T1000 (cell line): Measurements from ENCODE around the gene SLC24A5.

Experiments
- DNase-seq: peaks from one replicate; lab custom pipeline; 2025; ENCODE audit warnings: mixed read lengths; lab: John Stamatoyannopoulos, UW

SLC24A5 gene

DNA sequence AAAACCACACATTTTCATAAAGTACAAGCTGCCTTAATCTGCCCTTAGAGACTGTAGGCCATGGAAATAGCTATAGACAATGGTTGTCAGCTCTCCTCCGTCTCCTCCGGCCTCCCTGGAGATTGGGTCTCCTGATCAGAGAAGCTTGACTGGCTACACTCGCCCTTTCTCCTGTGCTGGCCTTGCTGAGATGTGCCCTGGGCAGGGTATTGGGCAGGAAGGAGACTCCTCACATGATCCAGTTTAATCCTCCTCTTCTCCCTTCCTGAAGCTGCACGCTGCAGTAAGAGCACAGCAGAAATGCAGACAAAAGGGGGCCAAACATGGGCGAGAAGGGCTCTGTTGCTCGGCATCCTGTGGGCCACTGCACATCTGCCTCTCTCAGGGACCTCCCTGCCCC is at the start of gene SLC24A5:
Gene SLC24A5 (plus strand): TSS at position 246 of the 400 bp plus-strand sequence. CDS start 55 bp downstream, at position 301.
- DNase-seq = no peak

DNA sequence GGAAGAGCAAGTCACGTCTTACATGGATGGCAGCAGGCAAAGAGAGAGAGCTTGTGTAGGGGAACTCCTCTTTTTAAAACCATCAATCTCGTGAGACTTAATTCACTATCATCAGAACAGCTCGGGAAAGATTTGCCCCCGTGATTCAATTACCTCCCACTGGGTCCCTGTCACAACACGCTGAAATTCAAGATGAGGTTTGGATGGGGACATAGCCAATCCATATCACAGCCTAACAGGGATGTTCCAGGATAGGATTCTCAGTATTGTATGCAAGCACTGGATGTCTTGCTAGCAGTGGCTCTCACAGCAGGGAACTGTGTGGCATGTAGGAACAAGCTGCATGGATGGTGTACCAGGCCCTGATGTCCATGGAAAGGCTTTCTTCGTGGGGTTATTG is 47.8 kb upstream of the SLC24A5 start:
- DNase-seq = no peak

DNA sequence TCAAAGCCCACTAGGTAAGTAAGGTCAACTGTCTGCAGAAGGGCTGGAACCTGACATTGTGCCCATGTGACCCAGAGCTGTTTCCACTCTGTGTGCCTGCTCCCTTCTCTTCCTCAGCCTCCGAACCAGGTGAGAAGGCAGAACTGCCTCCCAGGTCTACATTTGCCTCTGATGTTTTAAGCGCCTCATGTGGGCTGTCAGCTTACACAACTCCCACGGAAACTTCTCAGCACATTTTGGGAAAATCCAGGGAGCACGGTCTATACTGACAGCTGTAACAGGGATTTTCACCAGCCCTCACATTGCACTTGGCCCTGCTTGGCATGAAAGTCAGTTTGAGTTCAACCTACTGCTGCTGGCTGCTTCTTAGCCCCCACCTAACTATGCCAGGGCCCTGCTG is 46.9 kb upstream of the SLC24A5 start:
- no peak for DNase-seq

DNA sequence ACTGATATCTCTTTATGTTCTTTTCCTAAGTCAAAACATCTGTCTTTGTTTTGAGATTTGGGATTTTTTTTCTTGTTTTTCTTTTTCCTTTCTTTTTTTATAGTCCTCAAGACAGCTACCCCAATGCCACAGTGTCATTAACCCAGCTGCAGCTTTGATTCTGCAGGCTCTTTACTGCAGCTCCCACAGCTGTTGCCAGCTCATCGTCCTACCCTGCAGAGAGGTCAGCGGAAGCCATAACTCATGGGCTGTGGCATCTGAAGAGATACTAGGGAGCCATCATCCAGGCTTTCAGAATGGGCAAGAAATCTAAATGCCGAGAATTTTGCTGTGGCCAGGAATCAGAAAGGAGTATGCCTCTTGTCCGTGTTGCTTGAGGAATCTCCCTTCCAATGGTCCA is 44.3 kb upstream of the SLC24A5 start:
- DNase-seq = no peak

DNA sequence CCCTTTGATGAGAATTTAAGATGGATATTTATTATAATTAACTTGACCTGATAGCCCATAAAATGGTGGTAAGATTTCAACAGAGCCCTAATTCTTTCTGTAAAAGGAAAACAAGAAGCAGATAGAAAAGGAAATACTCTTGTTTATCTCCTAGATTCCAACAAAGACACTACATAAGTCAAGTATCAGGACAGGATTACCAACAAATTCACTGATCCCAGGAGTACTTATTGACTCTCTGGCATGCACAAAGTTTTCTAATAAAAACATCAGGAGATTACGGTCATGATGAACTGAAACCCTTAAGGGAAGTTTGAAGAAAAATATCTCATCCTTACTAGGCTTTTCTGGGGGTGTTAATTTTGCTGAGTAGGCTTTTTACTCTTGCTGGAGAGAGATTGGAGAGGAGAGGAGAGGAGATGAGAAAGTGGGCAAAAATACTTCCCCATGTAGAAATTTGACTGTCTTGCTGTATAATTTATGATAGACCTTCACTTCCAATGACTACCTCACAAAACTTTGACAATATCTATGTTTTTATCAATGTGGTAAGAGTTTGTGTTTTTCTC is 43.1 kb upstream of the SLC24A5 start:
- no peak for DNase-seq

DNA sequence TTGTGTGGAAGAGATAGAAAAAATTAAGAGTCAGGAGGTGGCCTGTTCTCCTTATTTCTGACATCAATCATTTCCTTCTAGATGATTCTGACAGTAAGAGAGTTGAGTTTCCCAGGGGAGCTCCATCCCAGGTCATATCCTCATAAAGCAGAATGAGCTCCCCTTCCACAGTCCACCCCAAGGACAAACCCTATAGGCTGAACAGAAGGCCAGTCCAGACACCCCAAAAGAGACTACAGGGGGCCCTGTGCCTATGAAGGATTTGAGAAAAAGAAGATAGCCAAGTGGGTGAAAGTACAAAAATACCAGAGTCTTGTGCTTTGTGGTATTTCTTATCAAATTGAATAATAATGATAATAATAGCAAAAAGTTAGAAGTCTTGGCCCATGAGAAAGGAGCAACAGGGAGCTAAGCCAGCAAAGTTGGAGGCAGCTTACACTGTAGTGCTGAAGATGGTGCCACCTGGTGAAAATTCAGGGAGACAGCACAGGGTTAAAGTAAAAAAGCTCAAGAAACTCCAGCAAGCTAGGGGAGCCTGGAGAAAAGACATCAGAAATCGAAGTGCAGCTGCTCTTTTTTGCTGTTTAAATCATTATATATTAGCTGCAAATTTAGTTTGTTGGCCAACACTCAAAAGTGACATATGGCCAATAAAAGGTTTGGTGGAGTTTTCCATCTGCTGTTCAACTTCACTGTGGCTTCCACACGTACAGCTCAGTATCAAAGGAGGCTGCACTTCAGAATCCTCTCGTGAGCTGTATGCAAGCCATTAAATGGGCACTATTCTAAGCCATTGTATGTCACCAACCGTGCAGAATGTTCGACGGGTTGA is 35.8 kb upstream of the SLC24A5 start:
- DNase-seq = no peak

DNA sequence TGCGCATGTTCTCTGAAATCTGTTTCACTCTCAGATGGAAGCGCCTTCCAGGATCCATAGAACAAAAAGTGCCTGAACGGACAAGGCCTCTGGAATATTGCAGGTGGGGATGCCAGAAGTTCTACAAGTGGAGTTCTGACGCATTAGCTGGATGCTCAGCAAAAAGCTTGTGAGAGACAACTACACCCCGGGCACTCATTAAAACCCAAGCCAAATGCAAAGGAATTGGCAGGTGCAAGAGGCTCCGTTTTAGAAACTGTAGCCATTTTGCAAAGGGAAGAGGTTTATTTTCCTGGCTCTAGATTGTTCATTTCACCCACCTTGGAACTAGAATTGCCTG is 35.2 kb upstream of the SLC24A5 start:
- DNase-seq = no peak

DNA sequence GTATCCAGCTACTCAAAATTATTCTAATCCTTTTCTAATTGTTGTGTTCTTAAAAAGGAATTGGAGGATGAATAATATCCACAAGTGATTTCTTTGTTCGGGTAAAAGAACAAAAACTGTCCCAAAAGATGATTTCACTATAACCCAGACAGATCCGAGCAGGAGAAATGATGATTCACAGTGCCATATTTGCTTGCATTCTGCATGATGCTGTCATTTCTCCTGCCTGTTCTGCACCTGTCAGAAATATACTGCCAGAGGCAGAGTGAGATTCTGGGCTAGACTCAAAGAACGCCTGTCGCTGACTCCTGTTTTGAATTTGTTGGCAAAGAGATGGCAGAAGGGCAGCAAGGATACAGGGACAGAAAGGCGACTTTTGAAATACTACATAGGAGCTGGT is 34.7 kb upstream of the SLC24A5 start:
- DNase-seq = no peak

DNA sequence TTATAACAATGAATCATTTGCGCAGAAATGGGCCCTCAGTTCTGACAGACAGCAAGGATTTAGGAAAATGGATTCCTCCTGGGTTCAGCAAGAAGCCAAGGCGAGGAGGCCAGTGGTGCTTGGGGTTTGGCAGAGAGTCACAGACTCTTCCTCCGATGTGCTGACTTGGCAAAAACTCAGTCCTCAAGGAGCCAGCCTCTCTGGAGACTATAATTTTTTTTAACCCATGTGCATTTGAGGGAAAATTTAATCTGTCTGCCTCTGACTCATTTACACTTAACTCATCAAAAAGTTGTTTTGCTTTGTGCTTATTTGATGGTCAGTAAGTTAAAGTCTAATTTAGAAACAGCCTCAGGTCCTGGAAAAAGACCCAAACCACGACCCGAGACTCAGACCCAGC is 34.2 kb upstream of the SLC24A5 start:
- DNase-seq = no peak

DNA sequence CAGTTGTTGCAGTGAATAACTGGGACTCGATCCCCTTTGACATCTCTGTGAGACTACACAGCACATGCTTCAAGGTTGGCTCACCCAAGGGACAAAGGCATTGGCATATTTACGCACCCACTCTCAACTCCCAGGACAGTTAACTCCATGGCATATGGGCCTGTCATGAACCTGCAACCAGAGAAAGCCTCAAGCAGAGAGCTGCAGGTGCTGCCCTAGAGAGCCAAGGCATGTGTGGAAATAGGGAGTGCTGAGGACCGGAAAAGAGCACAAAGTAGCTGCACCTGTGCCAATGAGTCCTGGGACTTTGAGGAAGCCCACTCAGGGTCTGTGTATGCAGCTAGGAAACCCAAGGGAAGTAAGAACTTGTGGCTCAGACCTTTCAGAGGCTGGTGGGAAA is 32.9 kb upstream of the SLC24A5 start:
- no peak for DNase-seq

DNA sequence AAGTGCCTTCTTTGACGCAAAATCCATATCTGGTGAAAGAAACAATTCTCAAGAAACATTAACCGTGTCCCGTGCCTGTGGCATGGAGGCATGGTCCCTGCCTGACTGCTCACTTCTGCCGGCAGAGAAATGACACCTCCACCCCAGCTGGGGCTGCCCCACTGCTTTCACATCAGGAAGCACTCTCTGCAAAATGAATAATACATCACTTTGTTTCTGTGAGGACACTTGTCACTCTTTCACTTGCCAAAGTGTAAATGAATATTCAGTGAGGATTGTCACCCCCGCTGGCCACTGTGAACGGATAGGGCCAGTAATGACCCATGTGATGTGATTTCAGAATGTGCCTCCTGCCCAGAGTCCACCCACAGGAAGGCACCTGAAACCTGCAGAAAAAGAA is 31.1 kb upstream of the SLC24A5 start:
- DNase-seq = no peak

DNA sequence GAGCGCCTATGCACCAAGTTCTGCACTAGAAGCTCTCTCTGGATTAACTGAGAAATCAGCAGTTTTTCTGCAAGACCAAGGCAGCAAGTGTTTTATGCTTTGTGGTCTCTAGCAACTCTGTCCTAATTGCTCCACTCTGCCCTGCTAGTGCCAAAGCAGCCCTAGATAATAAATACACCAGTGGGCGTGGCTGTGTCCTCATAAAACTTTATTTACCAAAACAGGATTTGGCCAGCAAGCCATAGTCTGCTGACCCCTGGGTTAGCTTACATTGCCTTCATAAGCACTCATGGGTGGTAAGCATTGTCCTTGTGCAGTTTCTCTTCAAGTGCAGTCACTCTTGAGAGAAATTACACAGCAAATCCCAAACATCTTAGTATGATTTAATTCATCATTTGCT is 30.7 kb upstream of the SLC24A5 start:
- no peak for DNase-seq

DNA sequence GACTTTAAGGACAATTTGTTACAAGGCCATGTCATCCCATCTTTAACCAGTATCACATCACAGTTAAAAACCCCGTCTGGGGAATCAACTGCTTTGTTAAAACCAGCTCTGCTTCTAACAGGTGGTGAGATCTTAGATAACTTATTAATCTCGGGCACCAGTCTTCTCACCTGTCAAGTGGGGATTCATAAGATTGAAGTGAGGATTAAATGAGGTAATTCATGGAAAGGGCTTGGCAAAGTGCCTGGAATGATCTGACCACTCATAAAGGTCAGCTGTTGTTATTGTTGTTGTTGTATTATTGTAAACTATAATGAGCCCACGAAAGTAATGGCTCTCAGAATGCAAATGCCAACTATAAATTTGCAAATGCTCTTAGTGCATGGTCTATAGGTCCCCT is 30.1 kb upstream of the SLC24A5 start:
- no peak for DNase-seq

DNA sequence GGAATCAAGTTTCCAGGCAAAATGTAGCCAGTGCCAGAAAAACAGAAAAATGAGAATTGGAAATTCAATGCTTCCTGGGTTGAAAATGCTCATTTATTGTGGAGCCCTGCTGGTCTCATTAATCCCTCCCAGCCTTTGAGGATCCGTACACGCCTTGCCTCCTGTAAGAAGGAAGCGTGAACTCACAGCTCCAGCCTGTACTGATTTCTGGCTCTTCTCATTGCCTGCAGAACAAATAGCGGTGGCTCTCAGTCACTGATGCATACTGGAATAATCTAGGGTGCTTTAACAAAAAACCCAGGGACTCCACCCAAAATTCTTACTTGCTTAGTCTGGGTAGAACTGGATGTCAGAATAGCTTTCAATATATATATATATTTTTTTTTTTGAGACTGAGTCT is 29.3 kb upstream of the SLC24A5 start:
- no peak for DNase-seq

DNA sequence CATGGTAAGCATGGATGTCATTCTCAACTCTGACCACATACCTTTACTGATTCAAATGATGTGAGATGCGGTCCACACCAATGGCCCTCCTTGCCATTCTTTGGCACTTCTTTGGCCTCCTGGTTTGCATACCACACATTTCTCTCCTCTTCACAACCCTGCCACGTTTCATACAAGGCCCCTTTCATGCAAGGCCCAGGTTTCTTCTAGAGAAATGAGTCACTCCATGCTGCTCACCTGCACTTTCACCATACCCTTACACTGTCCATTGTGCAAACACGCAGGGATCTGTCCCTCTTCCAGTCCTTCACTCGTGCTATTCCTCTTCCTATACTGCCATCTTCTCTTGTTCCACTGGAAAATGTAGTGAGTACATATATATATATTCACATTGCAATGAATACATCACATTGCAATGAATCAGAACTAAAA is 24.4 kb upstream of the SLC24A5 start:
- DNase-seq = no peak

DNA sequence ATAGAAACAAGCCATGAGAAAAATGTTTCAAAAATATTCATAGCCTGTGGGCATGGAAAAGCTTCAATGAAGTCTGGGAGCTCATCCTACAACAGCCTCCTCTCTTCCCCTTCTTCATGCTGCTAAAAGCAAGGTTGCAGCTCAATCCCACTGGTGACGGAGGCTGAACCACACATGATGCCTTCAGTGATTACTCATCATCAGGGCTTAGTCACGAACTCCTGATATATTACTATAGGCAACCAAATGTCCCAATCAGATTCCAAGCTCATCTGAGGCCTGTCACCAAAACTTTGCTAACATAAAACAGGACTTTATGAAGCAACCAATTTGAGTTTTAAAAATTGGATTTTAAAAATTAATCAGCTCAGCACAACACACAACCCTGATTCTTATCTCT is 24.0 kb upstream of the SLC24A5 start:
- peak; percentile 34 for DNase-seq

DNA sequence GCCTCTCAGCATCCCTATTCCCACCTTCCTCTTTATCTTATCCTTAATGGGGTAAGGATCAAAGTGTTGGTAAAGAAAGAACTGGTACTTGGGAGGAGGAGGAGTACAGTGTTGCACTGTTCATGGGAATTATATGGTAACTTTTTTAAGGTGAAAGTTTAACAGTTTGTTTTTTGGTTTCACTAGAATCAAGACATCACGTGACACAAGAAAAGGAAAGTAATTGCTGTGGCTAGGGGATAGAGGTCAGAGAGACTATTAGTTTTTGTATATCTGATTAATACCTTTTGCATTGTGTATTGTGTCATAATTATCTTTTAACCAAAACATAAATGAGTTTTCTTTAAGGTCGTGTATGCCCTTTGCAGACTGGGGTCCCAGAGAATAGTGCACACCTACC is 23.5 kb upstream of the SLC24A5 start:
- no peak for DNase-seq

DNA sequence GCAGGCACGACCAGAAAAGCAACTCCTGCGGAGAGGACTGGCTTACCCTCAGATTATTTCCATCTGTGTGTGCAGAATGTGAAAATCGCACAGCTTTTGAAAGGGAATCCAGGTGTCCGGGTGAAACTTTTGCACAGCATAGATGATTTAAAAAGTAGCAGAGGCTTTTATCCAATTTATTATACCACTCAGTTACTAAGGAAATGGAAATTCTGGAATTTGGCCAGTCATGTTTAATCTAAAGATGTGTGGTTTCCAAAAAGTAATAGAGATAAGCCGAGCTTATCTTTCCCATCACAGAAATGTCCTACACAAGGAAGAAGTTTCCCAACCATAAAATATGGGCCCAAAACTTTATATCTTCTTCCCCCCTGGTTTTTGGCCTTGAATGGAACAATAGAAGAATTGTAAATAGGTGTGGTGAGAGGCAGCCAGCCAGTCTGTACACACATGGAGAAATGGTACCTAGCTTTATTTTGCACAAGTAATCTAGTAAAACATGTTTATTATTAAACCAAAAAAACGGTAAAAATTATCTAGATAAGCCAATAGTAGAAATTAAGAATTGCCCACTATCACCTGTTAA is 19.3 kb upstream of the SLC24A5 start:
- DNase-seq = no peak

DNA sequence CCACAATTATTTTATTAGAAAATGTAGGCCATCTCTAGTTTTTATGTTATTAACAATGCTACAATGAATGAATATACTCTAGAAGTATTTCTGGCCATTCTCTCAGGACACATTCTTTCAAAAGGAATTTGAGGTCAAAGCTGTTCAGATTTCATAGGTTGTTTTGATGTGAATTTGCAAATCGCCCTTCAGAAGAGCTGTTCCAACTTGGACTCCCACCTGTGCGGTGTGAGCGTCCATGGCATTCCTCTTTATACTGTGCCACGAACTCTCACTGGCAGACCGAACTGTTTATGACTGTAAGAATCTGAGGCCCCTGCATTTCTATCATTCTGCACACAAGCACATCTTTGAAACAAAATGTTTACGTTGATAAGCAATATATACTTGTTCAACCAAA is 18.6 kb upstream of the SLC24A5 start:
- DNase-seq = no peak

DNA sequence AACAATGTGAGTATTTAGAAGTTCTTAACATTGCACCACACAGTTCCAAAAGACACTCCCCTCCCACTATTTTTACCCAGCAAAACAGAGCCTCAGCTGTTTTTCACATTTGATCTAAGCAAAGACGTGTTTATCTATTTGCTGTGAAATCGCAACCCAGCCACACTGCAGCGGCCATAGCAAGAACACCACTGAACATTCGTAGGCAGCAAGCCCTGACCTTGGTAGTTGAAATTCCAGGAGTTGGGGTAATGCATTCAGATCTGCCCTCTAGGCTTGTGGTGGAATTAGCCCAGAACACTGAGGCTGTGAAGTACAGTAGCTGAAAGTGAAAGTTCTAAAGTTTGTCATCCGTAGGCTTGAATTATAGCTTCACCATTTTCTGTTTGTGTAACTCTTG is 17.1 kb upstream of the SLC24A5 start:
- no peak for DNase-seq

DNA sequence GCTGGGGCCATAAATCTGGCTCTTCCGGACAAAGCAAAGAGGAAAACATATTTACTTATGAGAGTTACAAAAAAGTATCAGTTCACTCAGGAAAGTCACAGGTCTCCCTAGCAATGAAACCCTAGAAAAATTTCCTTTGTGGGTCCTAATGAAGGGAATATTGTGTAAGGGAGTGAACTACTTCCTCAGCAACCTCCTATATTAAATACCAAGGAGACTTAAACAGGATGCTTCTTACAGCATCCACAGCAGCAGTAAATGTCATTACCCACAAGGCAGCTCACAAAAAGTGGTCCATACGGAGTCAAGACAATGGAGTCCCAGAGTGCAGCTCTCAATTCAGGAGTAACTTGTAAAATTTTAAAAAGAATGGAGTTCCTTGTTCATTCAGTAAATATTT is 14.9 kb upstream of the SLC24A5 start:
- no peak for DNase-seq

DNA sequence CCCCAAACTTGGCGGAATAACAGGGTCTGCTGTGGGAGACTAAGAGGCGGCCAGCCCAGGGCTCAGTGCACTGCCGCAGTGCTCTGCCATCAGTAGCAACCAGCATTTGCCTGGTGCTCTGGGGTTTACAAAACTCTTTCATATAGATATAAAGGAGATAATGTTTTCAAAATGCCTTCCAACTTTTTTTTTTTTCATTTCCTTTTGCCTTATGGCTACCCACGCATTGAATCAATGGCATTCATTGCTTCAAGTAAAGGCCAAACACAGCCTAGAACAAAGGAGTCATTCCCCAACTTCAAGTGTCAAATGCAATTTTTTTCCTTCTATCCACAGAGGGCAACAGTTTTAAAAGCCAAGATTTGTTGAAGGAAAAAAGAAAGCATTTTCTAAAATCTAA is 11.6 kb upstream of the SLC24A5 start:
- no peak for DNase-seq

DNA sequence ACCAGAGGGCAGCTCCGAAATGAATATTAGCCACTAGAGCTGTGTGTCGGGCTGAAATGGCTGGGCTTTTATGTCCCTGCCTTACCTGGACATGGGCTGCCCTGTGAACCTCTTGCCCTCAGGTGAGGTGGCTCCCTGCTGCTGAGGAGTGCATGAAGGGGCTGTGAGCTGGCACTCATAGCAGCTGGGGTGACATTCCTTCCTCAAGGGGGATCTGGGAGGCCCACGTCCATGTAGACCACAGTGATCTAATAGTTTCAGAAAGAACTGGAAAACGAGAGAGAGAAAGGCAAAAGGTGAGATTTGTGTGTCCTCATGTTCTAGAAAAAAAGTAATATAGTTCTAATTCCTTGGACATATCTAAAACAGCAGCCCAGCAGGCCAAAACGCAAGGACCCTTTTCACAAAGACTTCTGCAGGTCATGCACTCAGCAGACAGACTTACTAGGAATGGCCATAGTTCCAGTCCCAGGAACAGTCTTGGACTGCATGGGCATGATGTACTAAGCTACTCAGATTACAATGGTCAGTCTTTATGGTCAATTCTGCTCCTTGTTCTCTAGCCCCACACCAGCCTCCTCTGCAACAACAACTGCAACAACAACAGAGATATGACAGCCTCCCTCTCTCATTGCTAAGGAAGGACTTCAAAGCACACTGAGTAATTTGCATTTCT is 10.8 kb upstream of the SLC24A5 start:
- no peak for DNase-seq
